ENCODE results near the gene BPHL.
"Not testable (repeated sequence)": the region's sequence is repeated elsewhere in the genome, so short reads cannot be mapped to it uniquely, and the experiment has no call there.

The BPHL gene

DNA sequence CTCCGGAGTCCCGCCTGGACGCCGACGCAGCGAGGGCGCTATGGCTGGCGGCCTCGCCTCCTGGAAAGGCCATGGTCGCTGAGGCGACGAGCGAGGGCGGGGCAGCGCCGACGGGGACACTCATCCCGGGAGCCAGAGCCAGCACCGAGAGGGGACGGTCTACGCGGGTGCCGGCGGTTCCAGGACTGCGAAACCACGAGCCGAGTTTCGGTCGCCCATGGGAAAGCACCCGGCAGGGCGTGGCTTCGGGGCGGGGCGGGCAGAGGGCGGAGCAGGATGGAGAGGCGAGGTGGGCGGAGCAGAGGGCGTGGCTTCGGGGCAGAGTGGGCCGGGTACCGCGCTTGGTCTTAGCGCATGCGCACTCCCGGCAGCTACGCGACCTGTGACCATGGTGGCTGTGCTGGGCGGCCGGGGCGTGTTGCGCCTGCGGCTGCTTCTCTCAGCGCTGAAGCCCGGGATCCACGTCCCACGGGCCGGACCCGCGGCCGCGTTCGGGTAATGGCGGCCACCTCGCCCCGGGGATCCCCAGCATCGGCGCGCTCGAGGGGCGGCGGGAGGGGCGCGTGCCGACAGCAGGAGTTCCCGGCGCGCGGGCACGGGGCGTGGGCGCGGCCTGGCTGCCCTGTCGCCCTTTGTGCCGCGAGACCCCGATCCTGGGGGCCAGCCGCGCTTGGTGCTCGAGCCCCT lies at the start of gene BPHL:
TSS of gene BPHL (plus strand) at position 359 of the 687 bp plus-strand sequence. CDS start at position 389, 30 bp downstream.
- TF ChIP-seq, protein P1, sequence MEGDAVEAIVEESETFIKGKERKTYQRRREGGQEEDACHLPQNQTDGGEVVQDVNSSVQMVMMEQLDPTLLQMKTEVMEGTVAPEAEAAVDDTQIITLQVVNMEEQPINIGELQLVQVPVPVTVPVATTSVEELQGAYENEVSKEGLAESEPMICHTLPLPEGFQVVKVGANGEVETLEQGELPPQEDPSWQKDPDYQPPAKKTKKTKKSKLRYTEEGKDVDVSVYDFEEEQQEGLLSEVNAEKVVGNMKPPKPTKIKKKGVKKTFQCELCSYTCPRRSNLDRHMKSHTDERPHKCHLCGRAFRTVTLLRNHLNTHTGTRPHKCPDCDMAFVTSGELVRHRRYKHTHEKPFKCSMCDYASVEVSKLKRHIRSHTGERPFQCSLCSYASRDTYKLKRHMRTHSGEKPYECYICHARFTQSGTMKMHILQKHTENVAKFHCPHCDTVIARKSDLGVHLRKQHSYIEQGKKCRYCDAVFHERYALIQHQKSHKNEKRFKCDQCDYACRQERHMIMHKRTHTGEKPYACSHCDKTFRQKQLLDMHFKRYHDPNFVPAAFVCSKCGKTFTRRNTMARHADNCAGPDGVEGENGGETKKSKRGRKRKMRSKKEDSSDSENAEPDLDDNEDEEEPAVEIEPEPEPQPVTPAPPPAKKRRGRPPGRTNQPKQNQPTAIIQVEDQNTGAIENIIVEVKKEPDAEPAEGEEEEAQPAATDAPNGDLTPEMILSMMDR (IDR thresholded peaks at IDR 0.05; ENCODE audit: low read length, missing control alignments), result no peak
- peak; percentile 94 for DNase-seq (ENCODE audit: low read depth)
- H3K4me3 ChIP-seq (replicated peaks; ENCODE audit: low read depth, low read length), result peak within 1 kb of the TSS; percentile 84

DNA sequence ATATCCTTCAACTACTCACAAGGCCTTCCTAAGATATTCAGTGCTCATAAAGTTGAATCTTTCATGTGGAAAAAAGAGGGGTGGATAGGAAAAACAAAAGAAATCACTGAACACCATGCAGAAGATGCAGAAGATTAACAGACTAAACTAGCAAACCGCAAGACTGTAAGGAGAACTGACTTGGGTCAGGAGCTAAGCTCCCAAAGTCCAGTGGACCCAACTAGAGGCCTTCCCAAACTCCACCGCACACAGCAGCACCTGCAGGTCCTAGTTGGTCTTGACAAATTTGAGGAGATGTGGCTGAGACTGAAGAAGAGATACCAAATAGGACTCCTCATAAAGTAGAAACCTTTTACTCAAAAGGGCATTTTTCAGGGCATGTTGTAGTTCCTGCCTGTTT lies 46.9 kb upstream of the BPHL start:
- TF ChIP-seq, protein P1 (IDR thresholded peaks at IDR 0.05; ENCODE audit: low read length, missing control alignments), result no peak
- no peak for DNase-seq (ENCODE audit: low read depth)
- no peak overlapping the region for H3K4me3 ChIP-seq (replicated peaks; ENCODE audit: low read depth, low read length)

DNA sequence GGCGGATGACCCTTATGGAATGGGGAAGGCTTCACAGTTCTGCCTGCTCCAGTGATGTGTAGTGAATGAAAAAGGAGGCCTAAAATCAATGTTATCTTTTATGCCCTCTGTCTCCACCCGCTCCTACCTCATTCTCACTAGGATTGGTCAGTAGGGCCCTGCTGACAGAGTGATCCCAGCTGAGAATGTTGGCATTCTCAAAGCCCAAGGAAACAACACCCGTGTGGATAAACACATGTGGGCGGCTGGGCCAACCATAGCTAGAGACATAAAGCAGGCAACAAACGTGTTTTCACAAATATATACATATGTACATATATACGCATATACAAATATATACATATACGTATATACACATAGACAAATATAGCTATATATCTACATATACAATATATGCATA lies 45.7 kb upstream of the BPHL start:
- TF ChIP-seq, protein P1 (IDR thresholded peaks at IDR 0.05; ENCODE audit: low read length, missing control alignments), result no peak
- no peak for DNase-seq (ENCODE audit: low read depth)
- H3K4me3 ChIP-seq (replicated peaks; ENCODE audit: low read depth, low read length), result no peak overlapping the region

DNA sequence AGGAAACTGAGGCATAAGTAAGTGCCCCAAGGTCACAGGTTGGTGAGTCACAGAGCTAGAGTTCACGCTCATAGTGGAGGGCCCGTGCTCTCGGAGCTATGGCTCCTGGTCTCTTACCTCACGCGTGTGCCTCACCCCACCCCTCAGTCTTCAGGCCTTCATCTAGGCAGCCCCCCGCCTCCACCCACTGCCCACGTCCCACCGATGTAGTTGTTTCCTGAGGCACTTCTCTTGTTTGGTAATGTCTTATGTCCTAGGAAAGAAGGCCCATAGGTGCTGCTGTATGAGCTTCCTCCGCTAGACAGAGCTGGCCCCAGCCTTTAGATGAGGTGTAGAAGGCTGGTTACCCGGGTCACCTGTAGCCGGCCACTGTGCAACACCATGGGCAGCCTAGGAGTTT lies 45.1 kb upstream of the BPHL start:
- DNase-seq (ENCODE audit: low read depth), result no peak
- TF ChIP-seq, protein P1 (IDR thresholded peaks at IDR 0.05; ENCODE audit: low read length, missing control alignments), result no peak

DNA sequence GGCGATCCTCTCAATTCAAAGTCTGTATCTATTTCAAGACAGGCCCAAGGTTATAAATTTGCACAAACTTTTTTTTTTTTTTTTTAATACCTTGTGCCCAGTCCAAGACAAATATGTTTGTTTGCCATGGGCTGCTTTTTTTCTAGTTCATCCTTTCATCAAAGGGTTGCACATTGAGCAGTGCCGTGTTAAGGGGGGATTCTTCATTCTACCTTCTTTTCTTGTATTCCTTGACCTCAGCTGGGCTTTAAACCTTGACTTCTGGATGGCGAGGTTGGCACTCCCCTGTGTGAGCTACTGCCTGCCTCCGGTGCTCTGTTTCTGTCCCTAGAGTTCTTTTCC lies 42.8 kb upstream of the BPHL start:
- no peak overlapping the region for H3K4me3 ChIP-seq (replicated peaks; ENCODE audit: low read depth, low read length)
- TF ChIP-seq, protein P1 (IDR thresholded peaks at IDR 0.05; ENCODE audit: low read length, missing control alignments), result no peak
- no peak for DNase-seq (ENCODE audit: low read depth)

More for the DNA sequence above, 45.1 kb upstream of the BPHL start:
- H3K4me3 ChIP-seq (replicated peaks; ENCODE audit: low read depth, low read length), result no peak overlapping the region

DNA sequence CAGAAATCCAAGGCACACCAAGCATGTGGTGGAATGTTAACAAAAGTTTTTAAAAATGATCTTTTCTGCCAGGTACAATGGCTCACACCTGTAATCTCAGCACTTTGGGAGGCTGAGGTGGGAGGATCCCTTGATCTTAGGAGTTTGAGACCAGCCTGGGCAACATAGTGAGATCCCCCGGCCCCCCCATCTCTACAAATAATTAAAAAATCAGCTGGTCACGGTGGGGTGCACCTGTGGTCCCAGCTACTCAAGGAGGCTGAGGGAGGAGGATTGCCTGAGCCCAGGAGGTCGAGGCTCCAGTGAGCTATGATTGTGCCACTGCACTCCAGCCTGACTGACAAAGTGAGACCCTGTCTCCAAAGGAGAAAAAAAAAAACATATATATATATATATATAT lies 42.2 kb upstream of the BPHL start:
- TF ChIP-seq, protein P1 (IDR thresholded peaks at IDR 0.05; ENCODE audit: low read length, missing control alignments), result no peak
- DNase-seq (ENCODE audit: low read depth), result no peak
- H3K4me3 ChIP-seq (replicated peaks; ENCODE audit: low read depth, low read length), result no peak overlapping the region

DNA sequence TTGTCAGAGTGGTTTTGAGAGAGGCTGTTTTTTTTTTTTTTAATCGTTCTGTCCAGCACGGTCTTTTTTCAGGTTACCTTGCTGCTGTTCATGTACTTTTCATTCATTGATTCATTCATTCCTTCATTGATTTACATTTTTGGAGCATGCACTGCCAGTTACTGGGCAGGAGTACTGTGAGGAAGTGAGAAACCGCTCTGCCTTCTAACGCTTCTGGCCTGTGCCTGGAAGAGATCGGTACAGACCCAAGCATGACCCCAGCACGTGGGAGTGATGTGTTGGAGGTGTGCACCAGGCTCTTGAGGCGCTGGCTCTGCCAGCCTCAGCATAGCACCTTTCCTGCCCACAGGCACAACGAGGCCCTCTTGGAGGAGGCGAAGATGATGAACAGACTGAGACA lies 41.1 kb upstream of the BPHL start:
- TF ChIP-seq, protein P1 (IDR thresholded peaks at IDR 0.05; ENCODE audit: low read length, missing control alignments), result no peak
- no peak overlapping the region for H3K4me3 ChIP-seq (replicated peaks; ENCODE audit: low read depth, low read length)
- no peak for DNase-seq (ENCODE audit: low read depth)

DNA sequence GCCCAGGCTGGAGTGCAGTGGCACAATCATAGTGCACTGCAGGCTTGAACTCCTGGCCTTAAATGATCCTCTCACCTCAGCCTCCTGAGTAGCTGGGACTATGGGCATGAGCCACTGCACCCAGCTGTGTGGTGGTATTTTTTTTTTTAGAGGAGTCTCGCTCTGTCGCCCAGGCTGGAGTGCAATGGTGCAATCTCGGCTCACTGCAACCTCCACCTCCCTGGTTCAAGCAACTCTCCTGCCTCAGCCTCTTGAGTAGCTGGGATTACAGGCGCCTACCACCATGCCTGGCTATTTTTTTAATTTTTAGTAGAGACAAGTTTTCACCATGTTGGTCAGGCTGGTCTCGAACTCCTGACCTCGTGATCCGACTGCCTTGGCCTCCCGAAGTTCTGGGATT lies 39.6 kb upstream of the BPHL start:
- DNase-seq (ENCODE audit: low read depth); H3K4me3 ChIP-seq (replicated peaks; ENCODE audit: low read depth, low read length): not testable (repeated sequence)

Data from fibroblast of pulmonary artery (primary cell).